Progenitor cell of endocrine pancreas (in vitro differentiated cells): ENCODE results near the gene OR6Y1. TPM values are rescaled to one million over a fixed set of nuclear protein-coding genes. Genes with fewer than 3 reads are reported as not detected.

ENCODE experiments used
- DNase-seq: peaks from one replicate; pipeline ENCODE4 v3.0.0; 2021; ENCODE audit warnings: low spot score; ENCODE audit not compliant: unreplicated experiment
- H3K27ac Mint-ChIP-seq: 2 replicates; pipeline ENCODE4 v1.8.0; 2021; ENCODE audit warnings: mild to moderate bottlenecking, moderate library complexity, mixed read lengths
- H3K27me3 Mint-ChIP-seq: 2 replicates; pipeline ENCODE4 v1.8.0; 2021; ENCODE audit warnings: mixed read lengths
- H3K36me3 Mint-ChIP-seq: 2 replicates; pipeline ENCODE4 v1.8.0; 2022; ENCODE audit warnings: mixed read lengths; ENCODE audit not compliant: insufficient read depth
- H3K4me1 Mint-ChIP-seq: 2 replicates; pipeline ENCODE4 v1.8.0; 2021; ENCODE audit warnings: low read depth, mixed read lengths
- H3K4me3 Mint-ChIP-seq: 2 replicates; pipeline ENCODE4 v1.8.0; 2021; ENCODE audit warnings: low read depth, mild to moderate bottlenecking, moderate library complexity, mixed read lengths
- H3K9me3 Mint-ChIP-seq: 2 replicates; pipeline ENCODE4 v1.8.0; 2021; ENCODE audit warnings: low read depth, mixed read lengths
- total RNA-seq: library from RNA; stranded (reverse); gene quantifications from 2 replicates; pipeline ENCODE4 v1.2.1, GENCODE V29; 2021
- TF ChIP-seq, protein P1 (sequence below): fragments of 200-600 bp; sonication (generic); IDR thresholded peaks from one replicate; pipeline ENCODE4 v1.5.0; 2021; ENCODE audit warnings: antibody characterized with exemption, mild to moderate bottlenecking; ENCODE audit not compliant: unreplicated experiment

The OR6Y1 gene
- total RNA-seq, 1 donor from 2014 or later = not detected

DNA sequence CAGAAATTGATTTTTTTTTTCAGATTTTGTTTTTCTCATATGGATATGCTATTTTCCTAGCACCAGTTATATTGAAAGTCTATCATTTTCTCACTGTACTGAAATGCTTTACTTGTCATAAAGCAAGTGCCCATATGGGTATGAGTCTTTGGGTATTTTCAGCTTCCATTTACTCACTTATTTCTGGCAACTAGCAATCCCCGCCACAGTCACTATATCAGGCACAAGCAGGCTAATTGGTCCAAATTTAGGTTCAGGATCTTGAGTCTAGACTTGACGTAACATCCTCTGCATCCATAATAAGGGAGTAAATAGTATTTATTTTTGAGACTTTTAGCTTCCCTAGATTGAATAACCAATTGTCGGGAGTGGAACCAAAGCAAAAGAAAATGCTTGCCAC is 23.4 kb upstream of the OR6Y1 start:
- H3K27me3 Mint-ChIP-seq = no peaks in the 10 kb centered on the region
- no peak for DNase-seq
- no peaks in the 10 kb centered on the region for H3K4me1 Mint-ChIP-seq
- TF ChIP-seq, protein P1, sequence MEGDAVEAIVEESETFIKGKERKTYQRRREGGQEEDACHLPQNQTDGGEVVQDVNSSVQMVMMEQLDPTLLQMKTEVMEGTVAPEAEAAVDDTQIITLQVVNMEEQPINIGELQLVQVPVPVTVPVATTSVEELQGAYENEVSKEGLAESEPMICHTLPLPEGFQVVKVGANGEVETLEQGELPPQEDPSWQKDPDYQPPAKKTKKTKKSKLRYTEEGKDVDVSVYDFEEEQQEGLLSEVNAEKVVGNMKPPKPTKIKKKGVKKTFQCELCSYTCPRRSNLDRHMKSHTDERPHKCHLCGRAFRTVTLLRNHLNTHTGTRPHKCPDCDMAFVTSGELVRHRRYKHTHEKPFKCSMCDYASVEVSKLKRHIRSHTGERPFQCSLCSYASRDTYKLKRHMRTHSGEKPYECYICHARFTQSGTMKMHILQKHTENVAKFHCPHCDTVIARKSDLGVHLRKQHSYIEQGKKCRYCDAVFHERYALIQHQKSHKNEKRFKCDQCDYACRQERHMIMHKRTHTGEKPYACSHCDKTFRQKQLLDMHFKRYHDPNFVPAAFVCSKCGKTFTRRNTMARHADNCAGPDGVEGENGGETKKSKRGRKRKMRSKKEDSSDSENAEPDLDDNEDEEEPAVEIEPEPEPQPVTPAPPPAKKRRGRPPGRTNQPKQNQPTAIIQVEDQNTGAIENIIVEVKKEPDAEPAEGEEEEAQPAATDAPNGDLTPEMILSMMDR = no peak
- no peaks in the 10 kb centered on the region for H3K9me3 Mint-ChIP-seq
- no peak overlapping the region for H3K27ac Mint-ChIP-seq
- no peaks in the 10 kb centered on the region for H3K36me3 Mint-ChIP-seq
- H3K4me3 Mint-ChIP-seq = no peak overlapping the region

DNA sequence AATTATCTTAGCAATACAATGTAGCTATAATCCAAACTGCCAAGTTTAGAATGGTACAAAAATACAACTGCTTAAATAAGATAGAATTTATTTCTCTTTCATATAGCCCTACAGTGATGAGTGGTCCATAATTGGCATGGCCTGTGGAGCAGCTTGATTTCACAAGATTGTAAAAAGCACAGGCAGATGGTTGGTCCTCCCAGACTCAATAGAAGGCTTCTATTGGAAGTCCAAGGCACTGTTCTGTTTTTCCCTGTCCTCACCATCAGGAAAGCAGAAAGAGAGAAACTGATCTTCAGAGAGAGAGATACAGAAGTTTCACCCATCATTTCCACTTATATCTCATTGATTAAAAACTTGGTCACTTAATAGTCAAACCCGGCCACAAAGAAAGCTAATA is 18.0 kb upstream of the OR6Y1 start:
- no peak overlapping the region for H3K4me3 Mint-ChIP-seq

DNA sequence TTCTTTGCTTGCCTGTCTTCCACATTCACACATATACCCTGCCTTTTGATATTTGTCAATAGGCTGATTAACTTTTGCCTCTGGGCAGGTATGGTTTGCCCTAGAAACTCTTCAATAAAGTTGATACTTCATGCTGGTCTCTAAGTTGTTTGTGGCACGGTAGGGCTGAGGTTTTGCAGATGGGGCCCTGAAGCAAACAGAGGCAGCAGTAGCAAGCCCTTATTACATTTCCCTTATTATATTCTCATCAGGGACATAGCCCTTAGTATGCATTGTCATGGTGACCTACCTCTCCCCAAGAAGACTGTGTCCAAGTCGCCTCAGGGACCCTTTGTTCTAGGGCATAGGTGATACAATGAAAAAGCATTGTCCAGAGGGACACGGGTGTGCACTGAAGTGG is 16.3 kb upstream of the OR6Y1 start, which contains the start of gene OR6P1:
TSS of gene OR6P1 (minus strand) at position 101 of the 400 bp plus-strand sequence. CDS start 6,976 bp downstream, outside the sequence.
- Mint-ChIP-seq H3K36me3 (no peaks in the 10 kb centered on the region), H3K9me3 (no peaks in the 10 kb centered on the region), H3K4me3 (no peak within 1 kb of the TSS), H3K27ac (no peak within 1 kb of the TSS), H3K4me1 (no peaks in the 10 kb centered on the region), H3K27me3 (no peaks in the 10 kb centered on the region)
- TF ChIP-seq, protein P1 = no peak
- no peak for DNase-seq

More for the DNA sequence above, 18.0 kb upstream of the OR6Y1 start:
- H3K4me1 Mint-ChIP-seq = no peaks in the 10 kb centered on the region
- no peaks in the 10 kb centered on the region for H3K27me3 Mint-ChIP-seq
- no peaks in the 10 kb centered on the region for H3K36me3 Mint-ChIP-seq
- TF ChIP-seq, protein P1 = no peak
- H3K27ac Mint-ChIP-seq = no peak overlapping the region
- H3K9me3 Mint-ChIP-seq = no peaks in the 10 kb centered on the region
- no peak for DNase-seq

DNA sequence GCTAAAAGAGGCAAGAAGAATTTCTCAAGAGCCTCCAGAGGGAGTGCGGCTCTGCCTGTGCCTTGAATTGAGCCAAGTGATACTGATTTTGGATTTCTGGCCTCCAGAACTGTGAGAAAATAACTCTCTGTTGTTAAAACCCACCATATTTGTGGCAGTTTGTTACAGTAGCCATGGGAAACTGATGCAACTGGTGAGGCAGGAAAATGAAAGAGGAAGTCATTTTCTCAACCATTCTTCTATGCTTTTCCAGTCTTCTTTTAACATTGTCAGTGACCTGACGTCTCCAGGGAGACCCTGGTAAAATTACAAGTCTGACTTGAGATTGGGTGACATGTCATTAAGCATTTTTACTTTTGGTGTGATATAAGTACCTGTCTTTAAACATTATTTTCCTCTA is 10.4 kb upstream of the OR6Y1 start:
- Mint-ChIP-seq H3K36me3 (no peaks in the 10 kb centered on the region), H3K4me1 (no peaks in the 10 kb centered on the region), H3K27ac (no peak overlapping the region), H3K9me3 (no peaks in the 10 kb centered on the region), H3K4me3 (no peak overlapping the region), H3K27me3 (no peaks in the 10 kb centered on the region)
- TF ChIP-seq, protein P1 = no peak
- DNase-seq = no peak

DNA sequence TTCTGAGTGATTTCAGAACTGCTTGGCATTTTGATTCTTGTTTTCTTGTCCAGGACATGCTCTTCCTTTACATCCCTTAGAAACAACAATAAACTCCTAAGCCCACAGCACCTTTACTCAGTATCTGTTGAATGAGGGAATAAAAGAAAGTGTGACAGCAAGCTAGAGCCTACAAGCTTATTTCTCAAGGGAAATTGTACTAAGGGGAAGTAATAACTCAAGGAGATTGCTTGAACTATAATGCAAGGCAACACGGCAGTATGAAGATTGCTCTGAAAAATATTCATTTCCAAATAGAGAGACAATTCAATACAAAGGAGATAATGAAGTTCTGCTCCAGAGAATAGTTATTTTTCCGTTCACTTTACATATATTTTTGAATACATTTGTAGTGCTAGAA is 9.6 kb upstream of the OR6Y1 start:
- H3K27ac Mint-ChIP-seq = no peak overlapping the region
- no peak for DNase-seq
- no peaks in the 10 kb centered on the region for H3K27me3 Mint-ChIP-seq
- no peaks in the 10 kb centered on the region for H3K36me3 Mint-ChIP-seq
- H3K4me3 Mint-ChIP-seq = no peak overlapping the region
- no peaks in the 10 kb centered on the region for H3K9me3 Mint-ChIP-seq
- TF ChIP-seq, protein P1 = no peak
- H3K4me1 Mint-ChIP-seq = no peaks in the 10 kb centered on the region
